NCI-H2081 treated with DMSO at 0.1 percent for 48 hours (cell line): ENCODE results near the gene PALD1.

Experiments used
- DNase-seq: peaks from one replicate; lab custom pipeline; 2025; lab: John Stamatoyannopoulos, UW

The PALD1 gene

DNA sequence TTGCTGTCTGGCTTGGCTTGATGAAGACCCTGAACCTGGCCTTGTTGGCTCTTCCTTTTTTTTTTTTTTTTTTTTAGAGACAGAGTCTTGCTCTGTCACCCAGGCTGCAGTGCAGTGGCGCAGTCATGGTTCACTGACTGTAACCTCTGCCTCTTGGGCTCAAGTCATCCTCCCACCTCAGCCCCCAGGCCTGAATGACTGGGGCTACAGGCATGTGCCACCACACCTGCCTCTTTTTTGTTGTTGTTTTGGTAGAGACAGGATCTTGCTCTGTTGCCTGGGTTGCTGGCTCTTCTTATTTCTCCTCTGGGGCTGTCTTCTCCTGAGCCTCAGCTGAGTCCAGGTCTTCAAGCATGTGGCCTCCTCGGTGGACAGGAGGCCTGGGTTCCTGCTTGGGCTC, 79.3 kb downstream of the PALD1 start:
- DNase-seq: no peak

DNA sequence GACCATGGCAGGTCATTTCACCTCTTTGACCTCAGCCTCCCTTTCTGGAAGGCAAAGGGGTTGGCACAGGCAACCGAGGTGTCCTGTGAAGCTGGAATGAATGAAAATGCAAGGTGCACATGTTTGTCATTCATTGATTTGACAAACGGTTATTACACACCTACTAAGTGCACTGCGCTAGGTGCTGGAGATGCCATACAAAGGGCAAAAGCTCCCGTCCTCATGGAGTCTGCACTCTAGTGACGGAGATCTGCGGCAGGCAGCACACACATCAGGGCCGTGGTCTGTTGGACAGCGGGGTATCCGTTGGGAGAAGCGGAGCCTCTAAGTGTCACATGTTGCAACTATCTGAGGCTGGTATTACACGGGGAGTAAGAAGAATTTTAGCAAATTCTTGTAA, 79.7 kb downstream of the PALD1 start:
- DNase-seq: no peak

DNA sequence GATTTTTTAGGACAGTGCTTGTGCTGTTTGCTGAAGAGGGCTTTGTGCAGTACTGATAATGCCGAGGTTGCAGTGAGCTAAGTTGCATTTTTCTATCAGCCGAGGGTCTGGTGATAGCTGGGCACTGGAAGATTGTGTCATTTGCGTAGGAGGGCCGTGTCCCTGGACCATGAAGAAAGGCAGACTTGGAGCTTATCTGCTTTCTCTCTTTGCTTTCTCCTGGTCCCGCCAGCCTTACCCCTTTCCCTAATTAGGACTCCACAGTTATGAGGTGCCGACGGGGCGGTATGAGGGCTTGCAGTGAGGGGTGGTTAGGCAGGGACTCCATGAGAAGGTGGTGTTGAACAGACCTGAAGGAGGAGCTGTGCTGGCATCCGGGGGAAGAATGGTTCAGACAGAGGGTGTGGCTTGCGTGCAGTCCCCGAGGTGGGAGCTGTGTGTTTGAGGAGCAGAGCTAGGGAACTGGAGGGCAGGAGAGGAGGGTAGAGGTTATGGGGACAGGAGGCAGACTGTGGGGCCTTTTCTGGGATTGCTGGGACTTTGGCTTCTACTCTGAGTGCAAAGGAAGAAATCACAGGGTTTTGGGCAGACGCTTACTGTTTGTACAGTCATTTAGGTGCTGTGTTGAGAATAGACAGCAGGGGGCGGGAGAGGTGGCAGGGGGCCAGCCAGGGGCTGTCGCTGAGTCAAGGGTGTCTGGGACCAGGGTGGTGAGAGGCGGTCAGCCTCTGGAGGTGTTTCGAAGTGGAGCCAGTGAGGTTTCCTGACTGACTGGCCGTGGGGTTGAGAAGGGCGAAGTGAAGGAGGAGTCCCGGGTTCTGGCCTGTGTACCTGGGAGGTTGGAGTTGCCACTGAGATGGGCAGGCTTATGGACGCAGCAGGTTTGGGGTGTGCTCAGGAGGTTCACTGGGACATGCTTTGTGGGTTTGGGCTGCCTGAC, 80.6 kb downstream of the PALD1 start:
- DNase-seq: no peak

DNA sequence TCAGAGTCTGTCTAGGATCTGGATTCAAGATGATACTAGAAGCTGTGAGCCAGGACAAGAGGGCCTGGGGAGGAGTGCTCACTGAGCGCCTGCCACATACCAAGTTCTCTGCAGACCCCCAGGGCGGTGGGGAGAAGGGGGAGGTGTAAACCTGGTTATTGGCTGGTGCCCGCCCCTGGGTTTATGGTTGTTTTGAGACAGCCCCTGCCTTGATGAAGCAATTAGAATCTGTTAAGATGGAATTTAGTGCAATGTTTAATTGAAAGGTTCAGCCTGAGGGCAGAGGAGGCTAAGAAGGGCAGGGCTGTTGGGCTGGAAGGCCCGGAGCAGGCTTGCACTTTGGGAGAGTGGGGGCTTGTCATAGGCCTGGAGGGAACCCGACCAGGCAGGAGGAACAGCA, 81.3 kb downstream of the PALD1 start:
- DNase-seq: no peak

DNA sequence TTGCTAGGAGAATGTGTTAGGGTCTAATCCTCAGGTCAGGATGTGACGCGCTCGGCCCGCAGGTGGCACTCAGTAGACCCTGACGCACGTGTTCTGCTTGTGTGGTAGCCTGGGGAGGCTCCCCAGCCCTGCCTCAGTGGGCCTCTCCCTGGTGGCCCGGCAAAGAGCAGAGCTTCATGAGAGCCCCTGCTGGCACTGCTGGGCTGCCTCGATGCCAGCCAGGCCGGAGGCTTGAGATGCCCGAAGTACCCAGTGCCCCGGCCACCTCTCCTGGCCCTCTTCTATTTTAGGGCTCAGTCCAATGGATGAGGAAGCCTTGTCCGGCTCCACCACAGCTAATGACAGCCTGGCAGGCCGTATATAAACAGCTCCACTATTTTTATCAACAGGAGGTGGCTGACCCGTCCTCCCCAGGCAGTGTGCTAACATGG, 82.0 kb downstream of the PALD1 start:
- no peak for DNase-seq

DNA sequence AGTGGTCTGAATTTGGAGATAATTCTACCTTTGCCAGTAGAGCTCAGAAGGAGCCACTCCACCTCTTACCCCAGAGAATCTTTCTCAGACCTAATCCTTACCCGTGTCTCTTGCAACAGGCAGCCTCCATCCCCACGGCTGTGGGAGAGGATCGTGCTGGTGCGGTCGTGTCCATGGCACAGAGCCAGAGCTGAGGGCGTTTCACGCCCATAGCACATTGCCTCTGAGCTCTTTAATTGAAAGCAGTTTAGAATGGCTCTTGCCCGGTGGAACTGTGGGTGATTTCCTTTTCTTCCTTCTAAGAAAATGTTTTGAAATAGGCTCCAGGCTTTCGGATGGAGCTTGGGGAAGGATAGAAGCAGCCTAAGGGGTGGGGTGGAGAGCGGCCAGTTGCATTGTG, 82.5 kb downstream of the PALD1 start:
- no peak for DNase-seq

DNA sequence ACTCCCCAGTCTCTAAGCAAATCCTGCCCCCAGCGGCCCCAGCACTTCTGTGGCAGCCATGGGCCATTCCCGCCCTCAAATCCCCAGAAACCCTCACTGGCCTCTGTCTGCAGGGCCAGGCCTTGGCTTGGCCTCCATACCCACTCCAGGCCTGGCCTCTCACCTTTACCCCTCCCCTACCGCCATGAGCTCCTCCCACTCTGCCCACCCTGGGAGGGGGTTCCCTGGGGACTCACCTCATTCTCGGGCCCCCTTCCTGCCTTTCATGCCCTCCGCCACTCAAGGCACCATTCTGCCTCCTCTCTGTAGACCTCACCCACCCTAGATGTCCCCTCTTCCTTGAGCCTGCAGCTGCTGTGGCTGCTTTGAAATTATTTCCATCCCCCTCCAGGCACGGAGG, 83.0 kb downstream of the PALD1 start:
- DNase-seq: no peak

DNA sequence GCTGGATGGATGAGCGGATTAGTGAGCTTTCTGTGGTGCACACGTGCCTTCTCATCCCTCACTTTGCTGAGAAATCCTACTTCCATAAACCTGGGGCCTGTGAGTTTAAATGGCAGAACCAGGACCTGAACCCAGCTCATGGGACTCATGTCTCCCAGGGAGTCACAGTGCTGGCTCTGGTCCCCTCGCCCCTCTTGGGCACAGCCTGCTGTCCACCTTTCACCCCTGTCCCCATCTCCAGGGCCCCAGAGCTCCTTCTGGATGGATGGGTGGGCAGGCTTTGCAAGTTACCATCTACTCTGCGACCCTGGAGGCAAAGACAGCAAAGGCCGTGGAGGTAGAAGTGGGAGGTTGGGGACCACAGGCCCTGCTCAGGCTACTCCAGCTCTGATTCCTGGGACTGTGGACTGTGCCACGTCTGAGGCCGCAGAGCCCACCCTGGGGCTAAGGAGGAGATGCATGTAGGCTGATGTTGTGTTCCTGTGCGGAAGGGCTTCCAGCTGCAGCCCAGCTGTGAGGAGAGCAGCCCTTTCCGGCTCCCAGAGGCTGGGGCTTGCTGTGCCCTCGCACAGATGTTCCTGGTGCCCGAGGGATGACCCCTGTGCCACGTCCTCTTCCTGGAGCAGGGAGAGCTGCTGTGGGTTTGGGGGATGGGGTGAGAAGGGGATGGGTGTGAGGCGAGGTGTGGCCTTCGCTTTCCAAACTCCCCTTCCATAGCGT, 83.6 kb downstream of the PALD1 start:
- no peak for DNase-seq

DNA sequence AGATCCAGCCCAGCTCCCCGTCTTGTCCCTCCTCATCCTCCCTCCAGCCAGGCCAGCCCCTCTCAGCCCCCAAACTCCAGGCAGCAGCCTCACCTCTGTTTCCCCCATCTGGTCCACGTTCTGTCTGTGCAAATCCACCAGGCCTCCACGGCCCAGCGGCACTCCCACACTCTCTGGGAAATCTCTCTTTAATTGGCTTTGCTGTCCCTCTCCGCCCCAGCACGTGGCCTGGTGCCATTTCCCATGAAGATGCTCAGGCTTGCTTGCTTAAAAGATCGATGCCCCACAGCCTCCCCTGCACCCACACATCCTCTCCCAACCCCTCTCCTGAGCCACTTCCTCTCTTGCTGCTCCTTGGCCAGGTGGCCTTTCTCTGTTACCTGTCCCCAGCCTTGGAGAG, 84.7 kb downstream of the PALD1 start:
- DNase-seq: no peak

DNA sequence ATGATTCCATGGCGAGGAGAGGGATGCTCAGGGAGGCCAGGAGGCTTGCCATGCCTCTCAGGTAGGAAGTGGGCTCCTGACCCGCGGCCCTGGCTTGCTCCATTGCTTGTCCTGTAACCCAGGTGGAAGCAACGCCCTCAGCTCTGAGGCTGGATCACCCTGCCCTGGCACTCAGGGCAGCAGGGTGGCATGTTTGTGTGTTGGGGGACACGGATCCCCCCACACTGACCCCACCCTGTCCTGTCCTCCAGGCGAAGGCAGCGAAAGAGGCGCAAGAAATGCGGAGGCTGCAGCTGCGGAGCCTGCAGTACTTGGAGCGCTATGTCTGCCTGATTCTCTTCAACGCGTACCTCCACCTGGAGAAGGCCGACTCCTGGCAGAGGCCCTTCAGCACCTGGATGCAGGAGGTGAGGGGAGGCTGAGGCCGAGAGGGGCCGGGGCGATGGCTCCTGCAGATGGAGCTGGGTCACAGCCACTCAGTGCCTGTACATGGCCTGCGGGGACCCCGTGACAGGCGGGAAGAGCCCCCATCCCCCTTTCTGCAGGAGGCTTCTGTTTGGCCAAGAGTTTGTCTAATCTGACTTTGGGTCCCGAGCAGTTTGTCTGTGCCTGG, 85.7 kb downstream of the PALD1 start:
- no peak for DNase-seq

DNA sequence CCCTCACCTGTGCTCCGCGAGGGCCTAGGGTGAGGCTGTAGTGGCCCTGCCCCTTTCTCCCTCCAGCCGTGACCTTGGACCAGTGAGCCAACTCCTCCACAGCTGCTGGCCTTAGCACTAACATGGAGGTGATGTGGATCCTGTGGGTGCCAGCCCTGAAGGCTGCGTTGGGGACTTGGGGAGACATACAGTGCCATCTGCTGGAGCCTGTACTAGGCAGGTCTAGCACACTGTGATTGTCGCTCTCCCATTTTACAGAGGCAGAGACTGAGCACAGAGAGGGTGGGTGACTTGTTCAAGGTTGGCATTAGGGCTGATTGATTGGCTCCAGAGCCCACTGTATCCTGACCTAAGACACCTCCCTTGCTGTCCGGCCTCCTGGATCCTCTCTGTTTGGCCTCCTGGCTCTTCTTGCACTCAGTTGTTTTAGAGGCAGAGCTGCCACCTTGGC, 86.4 kb downstream of the PALD1 start:
- DNase-seq: no peak

DNA sequence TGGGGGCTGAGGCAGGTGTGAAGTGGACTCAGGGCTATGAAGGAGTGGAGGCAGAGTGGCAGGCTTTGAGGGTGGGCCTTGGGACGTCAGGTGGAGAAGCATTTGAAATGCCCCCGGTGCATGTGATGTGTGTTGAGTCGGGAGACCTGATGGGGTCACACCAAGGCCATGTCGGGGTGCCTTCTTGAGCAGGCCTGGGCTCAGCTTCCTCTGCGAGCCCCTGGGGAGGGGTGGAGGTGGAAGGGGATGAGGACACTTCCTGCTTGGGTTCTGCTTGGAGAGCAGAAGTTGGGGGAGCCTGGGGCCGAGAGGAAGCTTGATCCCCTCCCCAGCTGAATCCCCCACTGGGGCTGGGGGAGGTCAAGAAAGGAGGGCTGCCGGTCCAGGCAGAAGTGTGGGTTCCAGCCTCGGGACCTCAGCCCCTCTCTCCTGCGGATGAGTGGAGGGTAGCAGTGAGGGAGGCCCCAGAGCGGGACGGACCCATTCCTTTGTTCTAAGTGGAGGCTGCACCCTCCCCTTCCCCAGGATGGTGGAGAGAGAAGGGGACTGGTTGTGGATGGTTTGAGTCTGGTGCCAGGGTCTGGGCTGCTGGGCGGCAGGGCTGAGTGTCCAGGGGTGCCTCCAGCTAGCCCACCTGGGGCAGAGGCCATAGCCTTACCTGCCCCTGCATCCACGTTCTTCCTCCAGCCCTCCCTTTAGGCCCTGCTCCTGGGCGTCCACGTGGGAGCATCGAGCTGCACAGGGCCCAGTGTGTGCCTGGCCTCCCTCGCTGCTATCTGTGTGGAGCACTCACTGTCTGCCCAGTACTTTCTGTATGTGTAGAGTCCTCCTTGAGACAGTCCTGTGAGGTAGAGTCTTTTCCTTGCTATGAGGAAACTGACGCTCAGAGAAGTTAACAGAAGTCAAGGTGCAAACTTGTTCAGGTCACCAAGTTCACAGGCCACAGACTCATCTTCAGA, 87.3 kb downstream of the PALD1 start:
- DNase-seq: no peak

DNA sequence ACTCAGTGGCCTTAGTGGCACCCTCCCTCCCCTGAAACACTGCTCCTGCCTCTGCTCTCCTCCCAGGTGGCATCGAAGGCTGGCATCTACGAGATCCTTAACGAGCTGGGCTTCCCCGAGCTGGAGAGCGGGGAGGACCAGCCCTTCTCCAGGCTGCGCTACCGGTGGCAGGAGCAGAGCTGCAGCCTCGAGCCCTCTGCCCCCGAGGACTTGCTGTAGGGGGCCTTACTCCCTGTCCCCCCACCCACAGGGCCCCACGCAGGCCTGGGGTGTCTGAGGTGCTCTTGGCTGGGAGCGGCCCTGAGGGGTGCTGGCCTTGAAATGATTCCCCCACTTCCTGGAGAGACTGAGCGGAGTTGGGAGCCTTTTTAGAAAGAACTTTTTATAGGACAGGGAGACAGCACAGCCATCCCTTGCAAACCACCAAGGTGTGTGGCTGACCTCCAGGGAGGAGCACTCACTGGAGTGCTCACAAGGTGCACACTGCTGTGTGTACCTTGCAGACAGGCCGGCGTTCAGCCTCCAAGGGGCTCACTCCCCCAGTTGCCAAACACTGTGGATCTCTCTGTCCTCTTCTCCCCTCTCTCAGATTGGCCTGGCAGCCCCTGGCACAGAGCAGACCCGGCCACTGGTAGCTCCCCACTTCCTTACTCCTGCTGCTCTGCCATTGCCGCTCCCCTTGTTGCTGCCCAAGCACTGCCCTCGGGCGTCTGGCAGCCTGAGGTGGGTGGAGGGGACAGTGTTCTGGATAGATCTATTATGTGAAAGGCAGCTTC, 88.1 kb downstream of the PALD1 start:
- DNase-seq: no peak

DNA sequence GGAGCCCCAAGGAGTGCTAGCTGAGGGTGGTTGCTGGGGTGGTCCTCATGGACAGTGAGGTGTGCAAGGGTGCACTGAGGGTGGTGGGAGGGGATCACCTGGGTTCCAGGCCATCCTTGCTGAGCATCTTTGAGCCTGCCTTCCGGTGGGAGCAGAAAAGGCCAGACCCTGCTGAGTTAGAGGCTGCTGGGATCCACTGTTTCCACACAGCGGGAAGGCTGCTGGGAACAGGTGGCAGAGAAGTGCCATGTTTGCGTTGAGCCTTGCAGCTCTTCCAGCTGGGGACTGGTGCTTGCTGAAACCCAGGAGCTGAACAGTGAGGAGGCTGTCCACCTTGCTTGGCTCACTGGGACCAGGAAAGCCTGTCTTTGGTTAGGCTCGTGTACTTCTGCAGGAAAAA, 89.0 kb downstream of the PALD1 start:
- no peak for DNase-seq

DNA sequence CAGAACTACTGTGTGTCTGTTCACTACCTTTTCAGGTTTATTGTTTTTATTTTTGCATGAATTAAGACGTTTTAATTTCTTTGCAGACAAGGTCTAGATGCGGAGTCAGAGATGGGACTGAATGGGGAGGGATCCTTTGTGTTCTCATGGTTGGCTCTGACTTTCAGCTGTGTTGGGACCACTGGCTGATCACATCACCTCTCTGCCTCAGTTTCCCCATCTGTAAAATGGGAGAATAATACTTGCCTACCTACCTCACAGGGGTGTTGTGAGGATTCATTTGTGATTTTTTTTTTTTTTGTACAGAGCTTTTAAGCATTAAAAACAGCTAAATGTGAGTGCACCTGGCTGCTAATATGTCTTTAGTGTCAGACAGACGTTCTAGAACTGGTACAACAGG, 89.5 kb downstream of the PALD1 start:
- DNase-seq: no peak

DNA sequence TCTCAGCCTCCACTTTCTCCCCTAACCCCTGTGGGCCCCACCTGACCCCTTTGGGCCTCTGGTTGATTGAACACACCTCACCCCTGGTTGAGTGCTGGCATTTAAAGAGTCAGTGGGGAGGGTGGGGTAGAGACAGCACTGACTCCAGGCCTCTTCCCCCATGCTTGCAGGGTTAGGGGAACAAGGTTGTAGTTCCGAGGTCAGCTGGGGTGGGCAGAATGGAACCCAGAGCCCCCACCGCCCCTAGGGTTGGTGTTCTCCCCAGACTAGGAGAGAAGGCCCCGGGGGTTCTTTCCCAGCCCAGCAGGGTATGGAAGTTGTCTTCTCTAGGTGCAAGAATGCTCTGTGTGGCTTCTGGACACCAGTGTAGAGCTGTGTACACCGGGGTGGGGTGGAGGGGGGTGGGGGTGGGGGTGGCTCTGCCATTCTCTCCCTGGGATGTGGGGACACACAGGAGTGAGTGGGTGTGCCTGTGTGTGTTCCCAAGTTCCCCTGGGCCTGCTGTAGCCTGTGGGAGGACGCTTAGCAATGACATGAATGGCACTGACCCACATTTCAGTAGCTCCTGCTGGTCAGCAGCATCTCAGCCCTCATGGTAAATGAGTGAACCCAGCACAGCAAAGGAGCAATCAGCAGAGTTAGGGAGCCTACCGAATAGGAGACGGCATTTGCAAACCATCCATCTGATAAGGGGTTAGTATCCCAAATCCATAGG, 90.4 kb downstream of the PALD1 start:
- DNase-seq: no peak

DNA sequence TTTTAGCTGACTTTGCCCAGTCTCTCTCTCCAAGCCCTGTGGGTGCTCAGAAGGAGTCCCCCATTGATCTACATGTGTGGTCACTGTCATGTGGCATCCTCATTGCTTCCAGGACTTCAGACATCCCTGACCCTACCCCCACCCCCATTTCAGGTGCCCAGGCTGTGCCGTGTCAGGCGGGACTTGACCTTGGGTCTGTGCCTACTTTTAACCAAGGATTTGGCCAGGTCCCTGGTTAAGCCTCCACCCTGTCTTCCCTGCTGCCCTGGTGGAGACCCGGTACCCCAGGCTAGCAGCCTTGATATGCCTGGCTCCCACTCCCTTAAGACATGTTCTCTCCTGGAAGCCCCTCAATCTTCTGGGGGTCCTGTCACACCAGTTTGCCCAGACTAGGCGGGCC, 92.7 kb downstream of the PALD1 start:
- no peak for DNase-seq

DNA sequence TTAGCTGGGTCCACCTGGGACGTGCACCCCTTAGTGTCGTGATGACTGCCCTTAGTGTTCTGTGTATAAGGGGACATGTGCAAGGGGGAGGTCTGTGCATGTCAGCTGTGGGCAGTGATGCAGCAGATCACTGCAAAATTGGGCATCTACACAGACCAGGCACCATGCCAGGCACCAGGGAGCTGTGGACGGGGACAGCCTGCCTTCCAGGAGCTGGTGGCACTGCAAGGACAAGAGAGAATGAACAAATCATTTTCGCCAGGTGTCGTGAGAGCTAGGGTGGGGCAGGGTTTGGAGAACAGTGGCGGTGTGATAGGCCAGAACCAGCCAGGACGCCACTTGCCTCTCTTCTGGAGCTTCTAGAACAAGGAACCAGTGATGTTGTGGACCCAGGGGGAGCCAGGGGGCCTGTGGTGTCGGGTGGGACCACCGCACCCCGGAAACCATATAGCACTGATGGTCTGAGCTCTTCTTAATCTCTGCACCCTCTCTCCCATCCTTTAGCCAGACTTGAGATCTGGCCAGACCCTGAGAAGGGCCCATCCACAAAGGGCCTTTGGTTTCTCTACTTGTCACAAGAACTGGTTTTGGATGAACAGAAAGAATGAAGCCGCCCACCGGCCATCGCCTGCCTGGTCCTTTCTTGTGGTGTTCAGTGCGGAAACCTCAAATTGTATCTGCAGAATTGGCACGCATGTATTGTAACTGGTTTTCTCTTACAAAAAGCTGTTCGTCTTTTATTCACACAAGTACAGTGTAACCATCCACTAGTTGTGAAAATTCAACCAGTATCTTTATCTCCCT, 93.3 kb downstream of the PALD1 start:
- no peak for DNase-seq
